ENCODE data around the gene PKP3.

DNA sequence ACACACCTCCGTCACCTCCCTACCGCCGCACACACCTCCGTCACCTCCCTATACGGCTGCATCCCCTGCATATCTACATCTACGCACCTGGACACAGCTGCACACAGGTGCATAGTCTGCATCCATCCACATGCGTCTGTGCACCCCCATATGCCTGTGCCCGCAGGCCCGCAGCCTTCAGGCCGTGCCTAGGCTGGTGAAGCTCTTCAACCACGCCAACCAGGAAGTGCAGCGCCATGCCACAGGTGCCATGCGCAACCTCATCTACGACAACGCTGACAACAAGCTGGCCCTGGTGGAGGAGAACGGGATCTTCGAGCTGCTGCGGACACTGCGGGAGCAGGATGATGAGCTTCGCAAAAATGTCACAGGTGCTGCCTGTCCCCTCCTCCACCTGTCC lies 4.8 kb downstream of the PKP3 start:
- TF ChIP-seq CTCF (IDR thresholded peaks at IDR 0.05; ENCODE audit: borderline replicate concordance, extremely low read depth, low read length, poor library complexity, severe bottlenecking) (no peak), EZH2 (IDR thresholded peaks at IDR 0.05; ENCODE audit: borderline replicate concordance, low read depth, low read length, severe bottlenecking) (no peak)

Data from DND-41 (cell line).